ENCODE results near the gene REG4.

DNA sequence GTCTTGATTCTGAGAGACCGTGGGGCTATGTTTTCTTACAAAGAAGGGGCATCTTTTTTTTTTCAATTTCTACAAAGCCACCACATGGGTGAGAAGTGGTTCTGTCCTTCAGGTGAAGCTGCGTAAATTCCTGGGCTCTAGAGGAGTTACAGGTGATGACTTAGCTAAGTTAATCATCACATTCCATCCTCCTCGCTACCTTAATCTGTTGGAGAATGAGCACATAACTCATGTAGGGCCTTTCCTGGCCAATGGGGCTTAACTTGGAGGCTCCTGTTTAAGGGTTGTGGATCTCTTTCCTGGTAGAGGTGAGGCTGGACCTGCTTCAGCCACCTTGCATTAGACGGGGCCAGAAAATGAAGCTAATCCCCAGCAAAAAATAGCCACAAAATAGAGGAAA, 19.9 kb downstream of the REG4 start:
- TF ChIP-seq EZH2phosphoT487 (IDR thresholded peaks at IDR 0.05; ENCODE audit: borderline replicate concordance): no peak
- TF ChIP-seq, protein P1, sequence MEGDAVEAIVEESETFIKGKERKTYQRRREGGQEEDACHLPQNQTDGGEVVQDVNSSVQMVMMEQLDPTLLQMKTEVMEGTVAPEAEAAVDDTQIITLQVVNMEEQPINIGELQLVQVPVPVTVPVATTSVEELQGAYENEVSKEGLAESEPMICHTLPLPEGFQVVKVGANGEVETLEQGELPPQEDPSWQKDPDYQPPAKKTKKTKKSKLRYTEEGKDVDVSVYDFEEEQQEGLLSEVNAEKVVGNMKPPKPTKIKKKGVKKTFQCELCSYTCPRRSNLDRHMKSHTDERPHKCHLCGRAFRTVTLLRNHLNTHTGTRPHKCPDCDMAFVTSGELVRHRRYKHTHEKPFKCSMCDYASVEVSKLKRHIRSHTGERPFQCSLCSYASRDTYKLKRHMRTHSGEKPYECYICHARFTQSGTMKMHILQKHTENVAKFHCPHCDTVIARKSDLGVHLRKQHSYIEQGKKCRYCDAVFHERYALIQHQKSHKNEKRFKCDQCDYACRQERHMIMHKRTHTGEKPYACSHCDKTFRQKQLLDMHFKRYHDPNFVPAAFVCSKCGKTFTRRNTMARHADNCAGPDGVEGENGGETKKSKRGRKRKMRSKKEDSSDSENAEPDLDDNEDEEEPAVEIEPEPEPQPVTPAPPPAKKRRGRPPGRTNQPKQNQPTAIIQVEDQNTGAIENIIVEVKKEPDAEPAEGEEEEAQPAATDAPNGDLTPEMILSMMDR (conservative IDR thresholded peaks at IDR 0.05; ENCODE audit: low read length): no peak
